Colonic mucosa (tissue), 4 donors: Measurements from ENCODE around the gene HSD11B2. TPM values are rescaled to one million over a fixed set of nuclear protein-coding genes. Genes with fewer than 3 reads are reported as not detected.
A peak's percentile ranks its signal among the peaks of the same experiment; 100 is the strongest.

Experiments used
- DNase-seq: peaks from one replicate; pipeline ENCODE4 v3.0.0-alpha.2; 2020
- H3K27ac ChIP-seq: fragments of 200-600 bp; one replicate; pipeline ENCODE4 v1.8.0; 2021
- H3K27me3 ChIP-seq: fragments of 200-600 bp; one replicate; pipeline ENCODE4 v1.8.0; 2021
- H3K36me3 ChIP-seq: fragments of 200-600 bp; one replicate; pipeline ENCODE4 v1.8.0; 2021
- H3K4me1 ChIP-seq: fragments of 200-600 bp; one replicate; pipeline ENCODE4 v1.8.0; 2021; ENCODE audit warnings: mild to moderate bottlenecking
- H3K4me3 ChIP-seq: fragments of 200-600 bp; one replicate; pipeline ENCODE4 v1.8.0; 2021
- H3K9ac ChIP-seq, 2 donors: one replicate each; pipeline ENCODE4 v1.7.0; 2013; ENCODE audit warnings: control low read depth in 2 of 2, low read depth in 2 of 2, low read length in 2 of 2
- H3K9me3 ChIP-seq: fragments of 200-600 bp; one replicate; pipeline ENCODE4 v1.8.0; 2021
- intact Hi-C: fragments of 100-400 bp; cut with DNase I; formaldehyde crosslinking; loops from one replicate; pipeline ENCODE4 v1.14.1; 2022
- total RNA-seq, 2 donors: library from RNA; stranded (reverse); fragmentation: NEBNext Ultra II Directional in 1 of 2; extraction: Animal tissue kit (Norgen Biotek cat#: 25700) in 1 of 2; gene quantifications; one replicate each; pipeline ENCODE4 v1.2.1, GENCODE V29; 2021
- TF ChIP-seq, protein P1 (sequence below): fragments of 200-600 bp; IDR thresholded peaks from one replicate; pipeline ENCODE4 v1.8.0; 2022; ENCODE audit warnings: antibody characterized with exemption, mild to moderate bottlenecking
- donor health status: healthy.
- donor health status: DM: no; HTN: no; CAD: no.
- donor health status: DM: no; HTN: no; CAD: no.

The HSD11B2 gene
- total RNA-seq, 2 donors from 2014 or later = 348 to 378 TPM

DNA sequence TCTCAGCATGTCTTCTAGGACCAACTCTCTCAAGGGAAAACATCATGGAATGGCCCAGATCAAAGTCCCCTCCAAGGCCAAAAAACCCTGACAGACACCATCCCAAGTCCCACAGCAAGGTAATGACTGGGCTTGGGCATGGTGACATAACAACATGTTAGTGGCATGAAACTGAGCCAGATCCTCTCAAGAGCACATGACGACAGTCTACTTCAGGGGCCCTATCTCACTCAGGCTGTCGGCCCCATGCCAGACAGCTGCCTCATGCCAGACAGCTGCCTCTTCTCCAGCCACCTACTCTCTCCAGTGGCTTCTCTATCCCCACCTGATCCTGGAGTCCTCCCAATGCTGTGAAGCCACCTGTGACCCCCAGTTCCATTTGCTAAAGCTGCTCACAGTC is 18.4 kb downstream of the HSD11B2 start:
- no peak overlapping the region for H3K4me3 ChIP-seq
- peak overlapping the region; percentile 19 to 72 for H3K9ac ChIP-seq
- intact Hi-C loops = no loop called here
- DNase-seq = no peak
- TF ChIP-seq, protein P1, sequence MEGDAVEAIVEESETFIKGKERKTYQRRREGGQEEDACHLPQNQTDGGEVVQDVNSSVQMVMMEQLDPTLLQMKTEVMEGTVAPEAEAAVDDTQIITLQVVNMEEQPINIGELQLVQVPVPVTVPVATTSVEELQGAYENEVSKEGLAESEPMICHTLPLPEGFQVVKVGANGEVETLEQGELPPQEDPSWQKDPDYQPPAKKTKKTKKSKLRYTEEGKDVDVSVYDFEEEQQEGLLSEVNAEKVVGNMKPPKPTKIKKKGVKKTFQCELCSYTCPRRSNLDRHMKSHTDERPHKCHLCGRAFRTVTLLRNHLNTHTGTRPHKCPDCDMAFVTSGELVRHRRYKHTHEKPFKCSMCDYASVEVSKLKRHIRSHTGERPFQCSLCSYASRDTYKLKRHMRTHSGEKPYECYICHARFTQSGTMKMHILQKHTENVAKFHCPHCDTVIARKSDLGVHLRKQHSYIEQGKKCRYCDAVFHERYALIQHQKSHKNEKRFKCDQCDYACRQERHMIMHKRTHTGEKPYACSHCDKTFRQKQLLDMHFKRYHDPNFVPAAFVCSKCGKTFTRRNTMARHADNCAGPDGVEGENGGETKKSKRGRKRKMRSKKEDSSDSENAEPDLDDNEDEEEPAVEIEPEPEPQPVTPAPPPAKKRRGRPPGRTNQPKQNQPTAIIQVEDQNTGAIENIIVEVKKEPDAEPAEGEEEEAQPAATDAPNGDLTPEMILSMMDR = no peak
- H3K27me3 ChIP-seq = no peaks in the 10 kb centered on the region
- peak overlapping the region; percentile 73 for H3K27ac ChIP-seq
- H3K4me1 ChIP-seq = peaks cover 52% of the 10 kb centered on the region
- no peaks in the 10 kb centered on the region for H3K36me3 ChIP-seq
- H3K9me3 ChIP-seq = no peaks in the 10 kb centered on the region

DNA sequence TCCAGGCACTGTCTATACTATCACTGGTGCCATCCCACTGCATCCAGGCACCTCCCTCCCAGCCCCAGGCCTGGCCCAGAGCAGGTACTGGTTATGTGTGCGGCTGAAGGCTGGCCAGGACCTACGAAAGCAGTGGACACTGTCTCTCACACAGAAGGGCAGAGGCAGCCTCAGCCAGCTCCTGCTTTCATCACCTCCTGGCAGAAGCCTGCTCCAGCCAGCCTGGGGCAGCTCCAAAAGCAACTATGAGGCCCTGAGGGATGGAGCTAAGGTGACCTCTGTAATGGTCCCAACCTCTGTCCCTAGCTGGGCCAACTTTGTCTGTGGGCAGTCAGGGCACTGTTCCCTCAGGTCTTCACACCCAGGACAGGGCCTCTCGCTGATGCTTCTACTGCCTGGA is 18.8 kb downstream of the HSD11B2 start:
- Histone ChIP-seq H3K4me3 (no peak overlapping the region), H3K9me3 (no peaks in the 10 kb centered on the region), H3K36me3 (no peaks in the 10 kb centered on the region), H3K4me1 (peaks cover 52% of the 10 kb centered on the region), H3K27ac (peak overlapping the region; percentile 73), H3K27me3 (no peaks in the 10 kb centered on the region), H3K9ac (peak overlapping the region; percentile 19 to 51)
- TF ChIP-seq, protein P1 = no peak
- intact Hi-C loops = no loop called here
- DNase-seq = no peak

DNA sequence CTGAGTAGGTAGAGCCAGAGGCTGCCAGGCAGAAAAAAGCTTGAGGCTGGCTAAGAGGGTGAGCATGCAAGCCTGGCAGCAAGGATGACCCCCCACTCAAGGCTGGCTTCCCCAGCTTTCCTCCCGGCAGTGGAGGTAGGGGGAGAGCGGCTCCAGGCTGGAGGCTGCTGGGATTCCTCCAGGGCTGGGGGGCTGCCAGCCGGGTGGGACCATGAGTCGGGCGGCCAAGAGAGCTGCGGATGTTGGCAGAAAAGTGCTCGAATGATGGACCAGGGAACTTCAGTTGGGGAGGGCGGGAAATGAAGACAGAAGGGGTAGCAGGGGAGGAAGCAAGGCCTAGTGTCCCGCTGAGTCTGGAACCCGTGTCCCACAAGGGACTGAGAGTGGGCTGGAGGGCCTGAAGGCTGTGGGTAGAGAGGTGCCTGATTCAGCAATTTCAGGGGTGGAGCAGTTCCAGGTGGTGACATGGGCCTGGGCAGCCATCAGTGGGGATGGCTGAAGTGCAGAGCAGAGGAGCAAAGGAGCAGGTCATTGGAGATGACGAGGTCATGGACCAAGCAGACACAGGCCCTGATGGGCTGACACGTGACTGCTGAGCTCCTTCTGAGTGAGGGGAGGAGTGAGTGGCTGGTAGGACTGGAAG is 20.3 kb downstream of the HSD11B2 start:
- TF ChIP-seq, protein P1 = no peak
- Histone ChIP-seq H3K36me3 (no peaks in the 10 kb centered on the region), H3K4me3 (no peak overlapping the region), H3K27ac (peak overlapping the region; percentile 89), H3K9me3 (no peaks in the 10 kb centered on the region), H3K9ac (peak overlapping the region; percentile 53 to 75), H3K27me3 (no peaks in the 10 kb centered on the region), H3K4me1 (peaks cover 46% of the 10 kb centered on the region)
- intact Hi-C loops = no loop called here
- no peak for DNase-seq

DNA sequence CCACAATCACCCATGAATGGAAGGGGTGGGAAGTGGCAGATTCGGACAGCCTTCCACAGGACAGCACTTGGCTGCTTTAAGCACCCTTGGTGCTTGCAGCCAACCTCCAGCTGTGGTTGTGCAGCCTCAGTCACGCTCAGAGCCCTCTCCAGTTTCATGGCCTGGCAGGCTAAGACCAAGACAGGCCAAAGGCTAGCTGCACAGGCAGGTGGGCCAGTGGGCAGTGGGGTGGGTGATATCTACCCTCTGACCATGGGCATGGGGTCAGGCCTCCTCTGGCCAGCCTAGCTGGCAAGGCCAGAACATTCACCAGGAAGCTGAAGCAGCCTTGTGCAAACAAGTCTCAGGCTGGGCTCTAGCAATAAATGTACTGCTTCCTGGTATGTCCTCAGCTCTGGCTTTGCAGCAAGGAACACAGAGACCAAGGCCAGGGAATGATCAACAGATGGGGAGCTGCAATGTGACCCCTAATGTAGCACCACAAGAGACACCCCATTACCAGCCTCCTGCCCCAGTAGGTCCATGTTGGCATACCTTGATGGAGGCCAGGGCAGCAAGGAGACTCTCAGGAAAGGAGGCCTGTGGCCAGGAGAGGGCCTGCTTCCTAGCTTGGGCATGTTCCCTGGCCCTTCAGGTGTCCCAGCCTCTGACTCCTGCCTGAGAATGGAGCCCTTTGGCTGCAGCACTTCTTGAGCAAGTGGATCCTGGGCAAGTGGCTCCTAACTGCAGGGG is 20.9 kb downstream of the HSD11B2 start:
- Histone ChIP-seq H3K9ac (peak overlapping the region; percentile 53 to 75), H3K27ac (peak overlapping the region; percentile 89), H3K9me3 (no peaks in the 10 kb centered on the region), H3K4me1 (peaks cover 45% of the 10 kb centered on the region), H3K4me3 (no peak overlapping the region), H3K27me3 (no peaks in the 10 kb centered on the region), H3K36me3 (no peaks in the 10 kb centered on the region)
- intact Hi-C loops = no loop called here
- DNase-seq = peak; percentile 65
- TF ChIP-seq, protein P1 = no peak

DNA sequence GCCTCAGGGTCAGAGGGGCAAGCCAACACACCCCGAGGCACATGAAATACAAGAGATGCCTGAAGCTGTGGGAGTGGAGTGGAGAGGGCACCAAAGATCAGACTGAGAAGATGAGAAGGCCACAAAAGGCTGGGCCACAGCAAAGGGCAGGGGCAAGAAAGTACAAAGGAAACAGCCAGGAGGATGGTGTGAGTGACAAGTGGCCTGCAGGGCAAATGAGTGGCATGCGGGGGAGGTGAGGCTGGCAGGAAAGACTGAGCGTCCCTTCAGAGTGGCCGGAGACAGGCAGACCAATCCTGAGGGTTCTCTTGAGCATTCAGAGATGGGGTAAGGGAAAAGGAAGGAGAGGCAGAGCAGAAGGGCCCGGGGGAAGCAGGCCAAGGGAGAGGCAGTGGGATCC is 23.2 kb downstream of the HSD11B2 start:
- TF ChIP-seq, protein P1 = no peak
- Histone ChIP-seq H3K9ac (peak overlapping the region in 1 of 2 donors; percentile 28), H3K27me3 (no peaks in the 10 kb centered on the region), H3K27ac (no peak overlapping the region), H3K4me3 (no peak overlapping the region), H3K36me3 (no peaks in the 10 kb centered on the region), H3K9me3 (no peaks in the 10 kb centered on the region), H3K4me1 (peaks cover 33% of the 10 kb centered on the region)
- intact Hi-C loops = no loop called here
- no peak for DNase-seq
